Measurements from ENCODE around the gene SFTPA2. TPM values are rescaled to one million over a fixed set of nuclear protein-coding genes. Genes with fewer than 3 reads are reported as not detected.

The SFTPA2 gene
- total and polyA plus RNA-seq, 2 of the 4 experiments (the other 2 are of a cell fraction): not detected

GRCh38 chr10:79563426-79563825 lies 3.2 kb upstream of the SFTPA2 start:
- Histone ChIP-seq H2AK5ac (ENCODE audit: low read depth, low read length) (no peak overlapping the region), H2AK9ac (replicated peaks; ENCODE audit: low read depth, low read length, poor library complexity) (no peak overlapping the region), H2BK120ac (ENCODE audit: low read depth, low read length) (no peak overlapping the region), H3K4me3 (ENCODE audit: insufficient read depth, low read depth, low read length) (no peak overlapping the region), H3K56ac (ENCODE audit: extremely low read depth, insufficient read depth, low read length) (no peak overlapping the region), H3K4me2 (ENCODE audit: low read depth, low read length) (no peak overlapping the region), H3K36me3 (ENCODE audit: control insufficient read depth, insufficient read depth, low read length) (no peaks in the 10 kb centered on the region), H2BK20ac (ENCODE audit: low read depth, low read length) (no peak overlapping the region), H2AFZ (replicated peaks; ENCODE audit: low read length, poor library complexity) (no peak overlapping the region), H3K27me3 (ENCODE audit: control insufficient read depth, insufficient read depth, low read length) (peaks cover 12% of the 10 kb centered on the region), H4K91ac (ENCODE audit: insufficient read depth, low read depth, low read length) (no peak overlapping the region), H4K5ac (ENCODE audit: low read depth, low read length) (no peak overlapping the region), H3K79me1 (ENCODE audit: low read depth in 1 of 2, low read length in 2 of 2) (no peaks in the 10 kb centered on the region), H3K9me3 (ENCODE audit: control insufficient read depth, insufficient read depth, low read length) (no peaks in the 10 kb centered on the region), H2BK15ac (ENCODE audit: low read depth, low read length) (no peak overlapping the region), H2BK5ac (ENCODE audit: low read depth, low read length, poor library complexity, severe bottlenecking) (no peak overlapping the region), H3K4ac (ENCODE audit: low read depth, low read length) (no peak overlapping the region), H3K23ac (ENCODE audit: low read depth, low read length) (no peak overlapping the region), H3K27ac (ENCODE audit: insufficient read depth, low read length) (no peak overlapping the region), H4K8ac (ENCODE audit: low read depth in 2 of 2, low read length in 2 of 2) (no peak overlapping the region), H3K14ac (replicated peaks; ENCODE audit: low read depth, low read length) (no peak overlapping the region), H3K4me1 (ENCODE audit: control insufficient read depth, insufficient read depth, low read length) (no peaks in the 10 kb centered on the region), H3K9me1 (ENCODE audit: insufficient read depth, low read length) (no peaks in the 10 kb centered on the region), H4K20me1 (ENCODE audit: insufficient read depth, low read length) (no peaks in the 10 kb centered on the region), H3K18ac (ENCODE audit: low read depth, low read length) (no peak overlapping the region), H3K9ac (ENCODE audit: low read depth, low read length) (no peak overlapping the region)
- ATAC-seq (ENCODE audit: low read depth) (no peak), DNase-seq (no peak)
- BruUV-seq (replicated peaks): no TSS peak
- no CpG with 5 or more reads among the region's 4 CpGs for WGBS, 2 experiments (ENCODE audit: extremely low coverage in 2 of 2, insufficient read length in 1 of 2)
- ChIA-PET POLR2A (ENCODE audit: unreplicated experiment) (no interaction called here), CTCF (no interaction called here)
- dilution Hi-C loops (cut with HindIII; ENCODE audit: low sequenced_read_pairs, unreplicated experiment): no loop called here
- intact Hi-C loops (cut with micrococcal nuclease): no loop called here
- in situ Hi-C loops (cut with MboI; ENCODE audit: low sequenced_read_pairs): loop anchor here (5.0 to 25.0 kb wide), 2 partner anchors 369 to 699 kb away; no protein-coding TSS in a partner anchor
- TF ChIP-seq NFE2L2 (IDR thresholded peaks at IDR 0.05; ENCODE audit: low read depth, low read length) (no peak), POLR2A (IDR thresholded peaks at IDR 0.05; ENCODE audit: low read depth, low read length) (no peak), BHLHE40 (IDR thresholded peaks at IDR 0.05; ENCODE audit: low read depth, low read length) (no peak), CEBPB (IDR thresholded peaks at IDR 0.05; ENCODE audit: low read depth, low read length) (no peak), RFX5 (IDR thresholded peaks at IDR 0.05; ENCODE audit: low read depth, low read length) (no peak)
- TF ChIP-seq, protein P1, sequence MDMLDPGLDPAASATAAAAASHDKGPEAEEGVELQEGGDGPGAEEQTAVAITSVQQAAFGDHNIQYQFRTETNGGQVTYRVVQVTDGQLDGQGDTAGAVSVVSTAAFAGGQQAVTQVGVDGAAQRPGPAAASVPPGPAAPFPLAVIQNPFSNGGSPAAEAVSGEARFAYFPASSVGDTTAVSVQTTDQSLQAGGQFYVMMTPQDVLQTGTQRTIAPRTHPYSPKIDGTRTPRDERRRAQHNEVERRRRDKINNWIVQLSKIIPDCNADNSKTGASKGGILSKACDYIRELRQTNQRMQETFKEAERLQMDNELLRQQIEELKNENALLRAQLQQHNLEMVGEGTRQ (IDR thresholded peaks at IDR 0.05; ENCODE audit: low read depth, low read length): no peak
- TF ChIP-seq, protein P2, sequence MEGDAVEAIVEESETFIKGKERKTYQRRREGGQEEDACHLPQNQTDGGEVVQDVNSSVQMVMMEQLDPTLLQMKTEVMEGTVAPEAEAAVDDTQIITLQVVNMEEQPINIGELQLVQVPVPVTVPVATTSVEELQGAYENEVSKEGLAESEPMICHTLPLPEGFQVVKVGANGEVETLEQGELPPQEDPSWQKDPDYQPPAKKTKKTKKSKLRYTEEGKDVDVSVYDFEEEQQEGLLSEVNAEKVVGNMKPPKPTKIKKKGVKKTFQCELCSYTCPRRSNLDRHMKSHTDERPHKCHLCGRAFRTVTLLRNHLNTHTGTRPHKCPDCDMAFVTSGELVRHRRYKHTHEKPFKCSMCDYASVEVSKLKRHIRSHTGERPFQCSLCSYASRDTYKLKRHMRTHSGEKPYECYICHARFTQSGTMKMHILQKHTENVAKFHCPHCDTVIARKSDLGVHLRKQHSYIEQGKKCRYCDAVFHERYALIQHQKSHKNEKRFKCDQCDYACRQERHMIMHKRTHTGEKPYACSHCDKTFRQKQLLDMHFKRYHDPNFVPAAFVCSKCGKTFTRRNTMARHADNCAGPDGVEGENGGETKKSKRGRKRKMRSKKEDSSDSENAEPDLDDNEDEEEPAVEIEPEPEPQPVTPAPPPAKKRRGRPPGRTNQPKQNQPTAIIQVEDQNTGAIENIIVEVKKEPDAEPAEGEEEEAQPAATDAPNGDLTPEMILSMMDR (conservative IDR thresholded peaks at IDR 0.05; ENCODE audit: low read depth, low read length): no peak
- TF ChIP-seq, protein P3, sequence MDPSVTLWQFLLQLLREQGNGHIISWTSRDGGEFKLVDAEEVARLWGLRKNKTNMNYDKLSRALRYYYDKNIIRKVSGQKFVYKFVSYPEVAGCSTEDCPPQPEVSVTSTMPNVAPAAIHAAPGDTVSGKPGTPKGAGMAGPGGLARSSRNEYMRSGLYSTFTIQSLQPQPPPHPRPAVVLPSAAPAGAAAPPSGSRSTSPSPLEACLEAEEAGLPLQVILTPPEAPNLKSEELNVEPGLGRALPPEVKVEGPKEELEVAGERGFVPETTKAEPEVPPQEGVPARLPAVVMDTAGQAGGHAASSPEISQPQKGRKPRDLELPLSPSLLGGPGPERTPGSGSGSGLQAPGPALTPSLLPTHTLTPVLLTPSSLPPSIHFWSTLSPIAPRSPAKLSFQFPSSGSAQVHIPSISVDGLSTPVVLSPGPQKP (IDR thresholded peaks at IDR 0.05; ENCODE audit: borderline replicate concordance, low read depth, low read length): no peak
